Measurements from ENCODE around the gene TMEM234.

Gene TMEM234

GRCh38 chr1:32201011-32201855, 20.9 kb downstream of the TMEM234 start:
- peak in 47 of 58 donors; percentile 11 to 70 (median 51) for DNase-seq

- peak in 56 of 58 donors; percentile 23 to 86 (median 59) for DNase-seq
Measured at GRCh38 chr1:32200226-32201010, 21.7 kb downstream of the TMEM234 start, which contains the start of gene CCDC28B. Gene CCDC28B, plus strand, starts transcription at chr1:32200595. Its CDS starts 1,341 bp downstream, at chr1:32201936.

- DNase-seq = peak in 42 of 58 donors; percentile 9 to 65 (median 30)
Measured at GRCh38 chr1:32199717-32200072, 22.5 kb downstream of the TMEM234 start.

GRCh38 chr1:32199043-32199716, 23.0 kb downstream of the TMEM234 start:
- DNase-seq = no peak

- no peak for DNase-seq
Measured at GRCh38 chr1:32198237-32199042, 23.7 kb downstream of the TMEM234 start.

- DNase-seq = no peak
Measured at GRCh38 chr1:32197837-32198236, 24.3 kb downstream of the TMEM234 start.

- DNase-seq = no peak
Measured at GRCh38 chr1:32197074-32197473, 25.1 kb downstream of the TMEM234 start.

- peak in 2 of 58 donors; percentile 19 to 22 for DNase-seq
Measured at GRCh38 chr1:32195972-32196823, 26.0 kb downstream of the TMEM234 start.

GRCh38 chr1:32195531-32195930, 26.6 kb downstream of the TMEM234 start:
- no peak for DNase-seq

- no peak for DNase-seq
Measured at GRCh38 chr1:32194984-32195383, 27.2 kb downstream of the TMEM234 start.

- no peak for DNase-seq
Measured at GRCh38 chr1:32192220-32192948, 29.8 kb downstream of the TMEM234 start.

- no peak for DNase-seq
Measured at GRCh38 chr1:32187850-32188249, 34.3 kb downstream of the TMEM234 start.

GRCh38 chr1:32186491-32186890, 35.7 kb downstream of the TMEM234 start:
- DNase-seq = no peak

GRCh38 chr1:32186077-32186476, 36.1 kb downstream of the TMEM234 start:
- no peak for DNase-seq

GRCh38 chr1:32184650-32185049, 37.5 kb downstream of the TMEM234 start:
- no peak for DNase-seq

- peak in 1 of 58 donors; percentile 23 for DNase-seq
Measured at GRCh38 chr1:32182060-32182459, 40.1 kb downstream of the TMEM234 start.

GRCh38 chr1:32181563-32181962, 40.6 kb downstream of the TMEM234 start:
- DNase-seq = no peak

- no peak for DNase-seq
Measured at GRCh38 chr1:32181065-32181464, 41.1 kb downstream of the TMEM234 start.

All from anterior cingulate cortex (tissue), 58 donors.